Stimulated activated CD4-positive, alpha-beta T cell treated with anti-CD3 and anti-CD28 coated beads, Interleukin-2, amount 100 ng/mL, for 4 hours (primary cell): ENCODE results near the gene C6orf136.
"Not testable (repeated sequence)": the region's sequence is repeated elsewhere in the genome, so short reads cannot be mapped to it uniquely, and the experiment has no call there.

Experiments used
- DNase-seq: peaks from one replicate; pipeline ENCODE4 v3.0.0-alpha.2; 2020; ENCODE audit warnings: low read depth

The C6orf136 gene

GRCh38 chr6:30657922-30658321, 11.0 kb downstream of the C6orf136 start:
- not testable (repeated sequence) for DNase-seq

GRCh38 chr6:30664994-30665767, 18.2 kb downstream of the C6orf136 start:
- no peak for DNase-seq

- peak; percentile 52 for DNase-seq
Measured at GRCh38 chr6:30666300-30666699, 19.4 kb downstream of the C6orf136 start.

GRCh38 chr6:30670760-30671527, 24.0 kb downstream of the C6orf136 start:
- no peak for DNase-seq

- peak; percentile 83 for DNase-seq
Measured at GRCh38 chr6:30672445-30673253, 25.7 kb downstream of the C6orf136 start, which contains the start of gene DHX16. Gene DHX16, minus strand, starts transcription at chr6:30673006. Its CDS starts 165 bp downstream, at chr6:30672841.

DNA sequence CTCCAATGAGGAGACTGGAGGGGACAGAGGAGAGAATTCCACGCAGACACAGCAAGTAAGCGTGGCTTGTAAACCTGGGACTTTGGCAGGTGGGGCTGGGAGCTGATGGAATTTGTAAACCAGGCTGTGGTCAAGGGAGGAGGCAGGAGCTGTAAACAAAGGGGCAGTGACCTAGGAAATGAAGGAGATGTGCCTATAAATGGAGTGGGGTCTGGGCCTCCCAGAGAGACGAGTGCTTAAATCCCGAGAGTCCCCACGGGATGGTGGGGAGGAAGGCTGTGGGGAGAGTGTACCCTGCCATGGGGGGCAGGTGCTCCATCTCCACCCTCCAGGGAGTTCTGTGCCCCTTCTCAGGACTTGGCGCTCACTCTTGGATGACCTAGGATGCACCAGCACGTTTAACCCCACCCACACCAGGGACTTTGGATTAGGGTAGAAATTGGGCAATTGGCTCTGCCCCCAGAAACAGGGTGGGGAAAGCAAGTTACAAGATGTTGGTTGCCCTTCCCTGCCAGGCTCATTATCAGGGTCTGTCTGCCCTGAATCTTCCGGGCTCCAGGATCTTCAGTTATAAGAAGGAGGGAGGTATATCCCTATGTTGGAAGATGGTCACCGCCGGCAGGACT, 29.8 kb downstream of the C6orf136 start:
- DNase-seq = no peak

DNA sequence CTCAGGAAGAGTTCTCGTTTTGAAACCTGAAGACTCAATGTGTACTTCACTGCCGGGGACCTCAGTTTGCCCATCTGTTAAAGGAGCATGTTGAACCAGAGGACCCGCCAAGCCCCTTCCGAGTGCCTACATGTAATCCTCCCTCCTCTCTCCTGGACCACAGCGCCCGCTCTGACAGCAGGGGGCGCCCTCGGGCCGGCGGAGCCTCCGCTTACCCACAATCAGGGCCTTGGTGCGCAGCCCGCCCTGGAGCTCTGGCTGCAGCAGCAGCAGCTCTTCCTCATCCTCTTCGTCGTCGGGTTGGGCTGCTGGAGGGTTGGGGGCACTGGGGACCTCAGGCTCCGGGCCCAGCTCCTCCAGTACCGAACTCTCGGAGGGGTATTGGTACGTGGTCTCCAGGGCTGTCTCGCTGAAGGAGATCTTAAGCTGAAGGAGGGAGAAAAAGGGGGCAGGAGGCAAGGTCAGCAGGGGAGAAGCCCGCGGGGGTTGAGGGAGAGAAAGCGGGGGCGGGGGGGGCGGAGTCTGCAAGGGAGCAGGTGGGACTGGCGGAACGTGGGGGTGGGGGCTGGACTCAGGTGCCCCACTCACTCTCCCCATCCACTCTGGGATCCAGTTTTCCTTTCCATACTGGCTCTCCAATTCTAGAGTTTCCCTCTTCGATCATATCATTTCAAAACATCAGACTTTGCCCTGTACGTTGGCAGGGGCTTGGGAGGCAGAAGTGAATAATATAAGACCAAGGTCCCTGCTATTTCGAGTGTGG, 32.2 kb downstream of the C6orf136 start:
- peak; percentile 83 for DNase-seq

DNA sequence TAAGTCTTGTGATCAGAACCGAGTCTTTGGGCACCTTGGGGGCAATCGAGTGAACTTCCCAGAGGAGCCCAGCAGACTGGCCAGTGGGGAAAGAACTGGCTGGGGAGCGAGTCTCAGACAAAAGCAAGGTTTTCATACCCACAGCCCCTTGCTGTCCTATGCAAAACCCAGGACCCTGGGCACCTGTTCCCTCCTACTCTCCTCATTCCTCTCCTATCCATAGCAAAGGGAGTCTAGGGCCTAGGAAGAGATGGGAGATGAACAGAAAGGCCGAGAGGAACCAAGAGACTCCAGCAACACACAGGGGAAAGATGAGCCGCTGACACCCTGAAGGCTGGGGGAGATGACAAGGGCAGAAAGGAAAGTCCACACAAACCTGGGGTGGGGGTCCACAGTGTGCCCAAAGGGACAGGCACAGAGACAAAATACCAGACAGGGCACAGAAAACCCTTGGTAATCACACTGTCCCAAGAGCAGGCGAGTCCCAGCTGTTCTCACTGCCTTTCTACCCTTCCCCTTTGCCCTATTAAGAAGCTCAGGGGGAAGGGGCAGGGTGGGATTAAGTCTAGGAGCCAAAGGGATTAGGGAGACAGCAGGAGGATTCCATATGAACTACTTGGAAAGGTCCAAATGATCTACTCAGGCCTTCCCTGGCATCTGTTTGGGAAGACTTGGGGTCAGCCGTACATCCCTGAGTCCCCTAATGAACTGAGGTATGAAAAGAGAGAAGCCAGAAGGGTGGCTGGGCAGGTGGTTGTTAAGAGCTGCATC, 33.0 kb downstream of the C6orf136 start:
- no peak for DNase-seq

DNA sequence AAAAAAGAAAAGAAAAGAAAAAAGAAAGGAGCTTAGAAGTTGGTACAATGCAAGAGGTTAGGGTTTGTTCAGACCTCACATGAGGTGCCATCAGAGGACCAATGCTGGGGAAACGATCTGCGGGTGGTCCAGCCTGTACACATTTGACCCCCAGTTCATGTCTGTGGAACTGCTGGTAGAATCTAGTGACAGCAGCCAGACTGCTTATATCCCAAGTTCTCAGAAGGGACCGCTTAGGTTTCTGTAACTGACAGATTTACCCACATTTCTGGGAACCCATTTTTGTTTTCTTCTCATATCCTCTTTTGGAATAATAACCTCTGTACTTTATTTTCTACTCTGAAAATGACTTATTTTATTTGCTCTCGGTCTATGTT, 34.8 kb downstream of the C6orf136 start:
- DNase-seq = no peak

DNA sequence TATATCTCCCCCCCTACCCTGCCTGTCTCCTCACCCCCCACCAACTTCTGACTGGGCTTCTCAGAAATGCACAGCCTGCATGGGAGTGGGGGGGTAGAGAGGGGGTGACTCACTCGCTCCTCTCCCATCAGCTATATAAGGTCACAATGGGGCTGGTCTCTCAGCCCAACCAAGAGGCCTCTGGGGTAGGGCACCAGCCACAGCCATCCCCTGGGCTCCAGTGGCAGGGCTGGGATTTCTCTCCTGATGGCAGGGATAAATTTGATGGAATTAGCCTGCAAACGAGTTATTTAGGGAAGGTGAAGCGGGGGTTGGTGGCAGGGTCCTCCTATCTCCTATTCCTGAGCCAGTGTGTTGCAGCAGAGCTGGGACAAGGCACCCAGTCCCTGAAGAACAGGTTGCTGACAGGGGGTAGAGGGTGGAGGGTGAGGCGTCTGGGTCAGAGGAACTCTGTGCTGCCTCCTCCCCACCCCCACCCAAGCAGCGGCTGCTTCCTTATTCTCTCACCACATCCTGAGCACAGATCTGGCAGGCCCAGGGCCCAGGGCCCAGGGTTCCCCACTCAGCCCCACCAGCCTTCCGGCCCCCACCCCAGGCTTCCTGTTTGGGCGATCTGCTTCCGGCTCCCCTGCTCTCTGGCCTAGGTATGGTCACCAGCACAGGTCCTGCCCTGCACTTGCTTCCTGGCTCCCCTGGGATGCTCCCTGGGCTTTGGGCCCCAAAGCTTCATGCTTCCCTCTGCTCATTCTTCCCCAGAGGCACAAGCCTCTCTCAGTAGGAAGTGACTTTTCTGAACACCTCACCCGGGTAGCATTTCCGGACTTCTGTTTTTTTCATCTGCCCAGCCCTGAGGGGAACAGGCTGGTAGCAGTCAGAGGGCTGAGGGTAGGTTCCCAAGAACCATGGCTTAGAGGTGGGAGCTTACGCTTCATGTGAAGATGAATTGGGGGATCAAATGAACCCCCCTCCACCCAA, 35.5 kb downstream of the C6orf136 start:
- DNase-seq = peak; percentile 86

DNA sequence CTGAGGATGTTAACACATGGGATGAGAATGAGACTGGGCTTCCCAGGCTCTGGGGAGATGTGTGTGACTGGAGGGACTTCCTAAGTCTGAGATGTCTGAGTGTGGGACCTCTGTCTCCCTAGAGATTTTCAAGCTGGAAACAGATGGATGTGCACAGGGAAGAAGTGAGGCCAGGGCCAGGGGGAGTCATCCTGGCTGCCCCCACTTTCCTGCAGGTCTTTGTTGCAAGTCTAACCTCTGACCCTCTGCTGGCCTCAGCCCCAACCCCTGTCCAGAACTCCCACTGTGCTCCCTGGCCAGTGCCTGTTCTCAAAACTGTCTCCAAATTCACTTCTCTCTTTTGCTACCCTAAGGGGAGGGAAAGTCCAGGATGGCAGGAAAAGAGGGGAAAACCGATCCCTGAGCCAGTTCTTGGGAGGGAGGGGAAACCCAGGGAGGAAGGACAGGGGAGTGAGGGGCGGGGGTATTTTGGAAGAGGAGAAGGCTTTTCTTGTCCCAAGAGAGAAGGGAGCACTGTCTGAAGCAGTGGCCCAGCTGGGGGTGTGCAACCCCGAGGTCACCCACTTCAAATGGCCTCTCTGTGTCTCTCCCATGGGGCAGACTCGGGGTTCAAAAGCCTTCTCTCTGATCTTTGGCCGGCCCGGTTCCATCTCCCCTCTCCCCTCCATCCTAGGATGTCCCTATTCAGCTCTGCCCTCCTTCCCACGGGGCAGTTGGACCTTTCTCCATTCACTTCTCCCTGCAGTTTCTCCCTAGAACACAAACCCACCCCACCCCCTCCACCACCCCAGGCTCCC, 36.4 kb downstream of the C6orf136 start:
- DNase-seq = no peak

DNA sequence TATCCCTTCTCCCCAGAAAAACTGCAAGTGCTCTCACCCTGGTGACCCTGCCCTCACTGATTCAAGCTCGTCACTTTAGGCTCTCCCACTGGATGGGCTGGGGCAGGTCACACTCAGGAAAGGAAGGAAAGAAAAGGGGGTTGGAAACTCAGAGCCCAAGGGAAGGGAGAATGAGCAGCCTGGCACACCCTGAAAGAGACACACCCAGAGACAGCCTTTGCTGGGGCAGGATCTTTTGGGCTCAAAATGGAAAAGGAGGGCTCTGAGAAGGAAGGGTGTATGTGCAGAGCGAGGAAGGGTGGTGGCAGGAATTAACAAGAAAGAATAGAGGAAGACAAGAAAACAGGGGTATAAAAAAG, 37.0 kb downstream of the C6orf136 start:
- DNase-seq = no peak

DNA sequence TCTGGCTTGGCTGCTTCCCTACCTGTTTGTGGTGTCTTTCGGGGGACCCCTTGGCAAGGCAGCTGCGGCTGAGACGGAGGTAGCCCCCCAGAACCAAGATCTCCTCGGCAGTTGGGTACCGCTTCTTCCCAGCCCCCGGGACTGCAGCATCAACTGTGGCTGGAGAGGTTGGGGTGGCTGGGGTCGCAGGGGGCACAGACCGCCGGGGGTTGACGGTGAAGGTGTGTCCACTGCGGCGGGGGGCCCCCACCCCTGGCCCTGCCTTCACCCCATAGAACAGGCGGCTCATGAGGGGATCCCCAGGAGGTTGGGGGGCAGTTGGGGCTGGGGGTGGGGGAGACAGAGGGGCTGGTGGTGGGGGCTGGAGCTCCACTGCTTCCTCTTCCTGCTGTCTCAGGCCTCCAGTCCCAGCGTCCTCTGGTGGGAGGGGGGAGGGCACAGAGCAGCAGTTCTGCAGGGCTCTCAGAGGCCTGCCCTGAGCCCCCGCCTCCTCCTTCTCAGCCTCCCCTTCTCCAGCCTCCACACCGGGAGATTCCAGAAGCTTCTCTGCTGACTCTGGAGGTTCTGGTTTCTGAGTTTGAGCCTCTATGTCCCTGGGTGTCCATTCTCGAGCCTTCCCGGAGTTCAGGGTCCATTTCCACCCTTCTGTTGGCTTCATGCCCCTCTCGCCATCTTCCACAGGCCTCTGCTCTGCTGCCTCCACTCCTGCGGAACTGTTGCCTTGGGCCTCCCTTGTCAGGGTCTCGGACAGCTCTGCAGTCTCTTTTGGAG, 37.6 kb downstream of the C6orf136 start:
- DNase-seq = peak; percentile 47

GRCh38 chr6:30685157-30686008, 38.5 kb downstream of the C6orf136 start:
- no peak for DNase-seq

GRCh38 chr6:30686009-30686907, 39.3 kb downstream of the C6orf136 start, which contains the start of gene PPP1R18:
Gene PPP1R18, minus strand, starts transcription at chr6:30686645. Its CDS starts 627 bp downstream, at chr6:30686018.
- DNase-seq = peak; percentile 87
